HEK293 (cell line): ENCODE data around the gene ZNF311.
"Not testable (repeated sequence)": the region's sequence is repeated elsewhere in the genome, so short reads cannot be mapped to it uniquely, and the experiment has no call there.

Source experiments
- CTCF ChIA-PET: fragments of 350-600 bp; formaldehyde crosslinking; extraction: SDS; loops from one replicate; lab custom pipeline; 2021; ENCODE audit warnings: antibody characterized with exemption; lab: Yijun Ruan, JAX
- POLR2A ChIA-PET: fragments of 300-600 bp; formaldehyde crosslinking; extraction: SDS; loops from one replicate; lab custom pipeline; 2020; ENCODE audit warnings: antibody characterized with exemption, inconsistent platforms; lab: Yijun Ruan, JAX
- H3K27ac ChIP-seq: fragments of 200-500 bp; sonication (Bioruptor generic); 2 replicates; pipeline ENCODE4 v1.5.1; 2014; ENCODE audit warnings: low read depth, low read length, control low read depth, inconsistent platforms; ENCODE audit errors: extremely low read depth
- H3K36me3 ChIP-seq, 2 experiments: fragments of 200-500 bp in 1 of 2; sonication (Bioruptor generic) in 1 of 2; 1 replicate in 1 of 2; 2 replicates in 1 of 2; pipeline ENCODE4 v1.5.1; 2014 to 2017; ENCODE audit warnings: inconsistent platforms in 2 of 2, low read length in 2 of 2; ENCODE audit not compliant: control insufficient read depth in 2 of 2, insufficient read depth in 1 of 2
- H3K4me1 ChIP-seq: fragments of 200-500 bp; sonication (Bioruptor generic); 2 replicates; pipeline ENCODE4 v1.5.1; 2014; ENCODE audit warnings: mild to moderate bottlenecking, low read length, inconsistent platforms; ENCODE audit not compliant: control insufficient read depth, insufficient read depth
- H3K4me3 ChIP-seq: 2 replicates; pipeline ENCODE4 v1.5.1; 2011; ENCODE audit warnings: low read depth, mild to moderate bottlenecking, control low read depth, low read length, moderate library complexity
- H3K9me3 ChIP-seq: fragments of 200-500 bp; sonication (Bioruptor generic); 2 replicates; pipeline ENCODE4 v1.5.1; 2014; ENCODE audit warnings: low read depth, low read length, inconsistent platforms; ENCODE audit not compliant: control insufficient read depth, insufficient read depth
- BCL6B ChIP-seq: fragments of 450-650 bp; formaldehyde crosslinking; IDR thresholded peaks from 2 replicates; pipeline ENCODE4 v1.5.1; 2017; ENCODE audit warnings: missing biosample characterization, missing genetic modification characterization
- GLI4 ChIP-seq: fragments of 450-650 bp; formaldehyde crosslinking; IDR thresholded peaks from 2 replicates; pipeline ENCODE4 v1.5.1; 2016; ENCODE audit warnings: missing biosample characterization, missing genetic modification characterization
- KLF1 ChIP-seq: fragments of 450-650 bp; formaldehyde crosslinking; IDR thresholded peaks from 2 replicates; pipeline ENCODE4 v1.5.1; 2016; ENCODE audit warnings: missing biosample characterization, missing genetic modification characterization
- KLF10 ChIP-seq: fragments of 450-650 bp; IDR thresholded peaks from 2 replicates; pipeline ENCODE4 v1.5.1; 2018; ENCODE audit warnings: missing biosample characterization, mild to moderate bottlenecking, missing genetic modification characterization
- REPIN1 ChIP-seq: fragments of 450-650 bp; formaldehyde crosslinking; IDR thresholded peaks from 2 replicates; pipeline ENCODE4 v1.5.1; 2017; ENCODE audit warnings: missing biosample characterization, missing genetic modification characterization, low read depth
- TCF7L2 ChIP-seq: IDR thresholded peaks from 2 replicates; pipeline ENCODE4 v1.6.1; 2011; ENCODE audit warnings: low read depth, mild to moderate bottlenecking, inconsistent platforms, low read length, moderate library complexity, borderline replicate concordance
- ZNF121 ChIP-seq: fragments of 450-650 bp; formaldehyde crosslinking; IDR thresholded peaks from 2 replicates; pipeline ENCODE4 v1.5.1; 2016; ENCODE audit warnings: missing biosample characterization, missing genetic modification characterization
- ZNF174 ChIP-seq: fragments of 450-650 bp; formaldehyde crosslinking; IDR thresholded peaks from 2 replicates; pipeline ENCODE4 v1.5.0; 2017; ENCODE audit warnings: missing biosample characterization, mild to moderate bottlenecking, missing genetic modification characterization
- ZNF449 ChIP-seq: fragments of 450-650 bp; formaldehyde crosslinking; IDR thresholded peaks from 2 replicates; pipeline ENCODE4 v1.5.1; 2017; ENCODE audit warnings: missing biosample characterization, mild to moderate bottlenecking, missing genetic modification characterization, moderate library complexity
- ZNF530 ChIP-seq: fragments of 450-650 bp; formaldehyde crosslinking; IDR thresholded peaks from 2 replicates; pipeline ENCODE4 v1.5.1; 2016; ENCODE audit warnings: low read depth, missing biosample characterization, missing genetic modification characterization
- ZNF600 ChIP-seq: fragments of 450-650 bp; formaldehyde crosslinking; IDR thresholded peaks from 2 replicates; pipeline ENCODE4 v1.5.1; 2016; ENCODE audit warnings: missing biosample characterization, missing genetic modification characterization
- ZNF629 ChIP-seq: fragments of 450-650 bp; formaldehyde crosslinking; IDR thresholded peaks from 2 replicates; pipeline ENCODE4 v1.5.1; 2017; ENCODE audit warnings: missing biosample characterization, missing genetic modification characterization
- TF ChIP-seq, protein P1 (sequence below): fragments of 450-650 bp; formaldehyde crosslinking; IDR thresholded peaks from 2 replicates; pipeline ENCODE4 v1.5.1; 2016; ENCODE audit warnings: missing biosample characterization, missing genetic modification characterization

ZNF311 gene

DNA sequence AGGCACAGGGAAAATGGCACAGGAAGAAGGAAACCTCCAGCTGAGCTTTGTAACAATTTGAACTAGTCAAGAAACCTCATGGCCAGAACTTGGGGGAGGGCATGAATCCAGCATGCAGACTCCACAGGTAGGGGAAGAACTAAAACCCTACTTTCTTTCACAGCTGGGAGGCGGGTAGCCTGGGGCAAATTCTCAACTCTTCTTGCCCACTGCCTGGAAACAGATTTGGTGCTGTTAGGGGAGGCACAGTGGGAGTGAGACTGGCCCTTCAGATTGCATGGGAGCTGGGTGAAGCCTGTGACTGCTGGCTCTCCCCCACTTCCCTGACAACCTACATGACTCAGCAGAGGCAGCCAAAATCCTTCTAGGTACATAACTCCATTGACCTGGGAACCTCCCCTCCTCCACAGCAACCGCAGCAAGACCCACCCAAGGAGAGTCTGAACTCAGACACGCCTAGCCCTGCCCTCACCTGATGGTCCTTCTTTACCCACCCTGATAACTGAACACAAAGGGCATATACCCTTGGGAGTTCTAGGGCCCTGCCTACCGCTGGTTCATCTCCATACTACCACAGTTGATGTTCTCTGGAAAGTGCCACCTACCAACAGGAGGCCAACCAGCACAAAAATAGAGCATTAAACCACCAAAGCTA lies 44.1 kb downstream of the ZNF311 start (continued):
- TF ChIP-seq, protein P1, sequence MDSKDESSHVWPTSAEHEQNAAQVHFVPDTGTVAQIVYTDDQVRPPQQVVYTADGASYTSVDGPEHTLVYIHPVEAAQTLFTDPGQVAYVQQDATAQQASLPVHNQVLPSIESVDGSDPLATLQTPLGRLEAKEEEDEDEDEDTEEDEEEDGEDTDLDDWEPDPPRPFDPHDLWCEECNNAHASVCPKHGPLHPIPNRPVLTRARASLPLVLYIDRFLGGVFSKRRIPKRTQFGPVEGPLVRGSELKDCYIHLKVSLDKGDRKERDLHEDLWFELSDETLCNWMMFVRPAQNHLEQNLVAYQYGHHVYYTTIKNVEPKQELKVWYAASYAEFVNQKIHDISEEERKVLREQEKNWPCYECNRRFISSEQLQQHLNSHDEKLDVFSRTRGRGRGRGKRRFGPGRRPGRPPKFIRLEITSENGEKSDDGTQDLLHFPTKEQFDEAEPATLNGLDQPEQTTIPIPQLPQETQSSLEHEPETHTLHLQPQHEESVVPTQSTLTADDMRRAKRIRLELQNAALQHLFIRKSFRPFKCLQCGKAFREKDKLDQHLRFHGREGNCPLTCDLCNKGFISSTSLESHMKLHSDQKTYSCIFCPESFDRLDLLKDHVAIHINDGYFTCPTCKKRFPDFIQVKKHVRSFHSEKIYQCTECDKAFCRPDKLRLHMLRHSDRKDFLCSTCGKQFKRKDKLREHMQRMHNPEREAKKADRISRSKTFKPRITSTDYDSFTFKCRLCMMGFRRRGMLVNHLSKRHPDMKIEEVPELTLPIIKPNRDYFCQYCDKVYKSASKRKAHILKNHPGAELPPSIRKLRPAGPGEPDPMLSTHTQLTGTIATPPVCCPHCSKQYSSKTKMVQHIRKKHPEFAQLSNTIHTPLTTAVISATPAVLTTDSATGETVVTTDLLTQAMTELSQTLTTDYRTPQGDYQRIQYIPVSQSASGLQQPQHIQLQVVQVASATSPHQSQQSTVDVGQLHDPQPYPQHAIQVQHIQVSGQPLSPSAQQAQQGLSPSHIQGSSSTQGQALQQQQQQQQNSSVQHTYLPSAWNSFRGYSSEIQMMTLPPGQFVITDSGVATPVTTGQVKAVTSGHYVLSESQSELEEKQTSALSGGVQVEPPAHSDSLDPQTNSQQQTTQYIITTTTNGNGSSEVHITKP (tag by site-specific recombination): no peak
- TF ChIP-seq ZNF174 (tag by site-specific recombination): no peak
- TF ChIP-seq BCL6B (tag by site-specific recombination): no peak
- TF ChIP-seq ZNF629 (tag by site-specific recombination): no peak
- no peak for TF ChIP-seq ZNF121 (tag by site-specific recombination)
- TF ChIP-seq KLF10 (tag by site-specific recombination): no peak
- TF ChIP-seq ZNF449: no peak
- TF ChIP-seq ZNF530: no peak
- peak; percentile 55; the same call in 1 of the 2 replicates for TF ChIP-seq KLF1 (tag by site-specific recombination)
- TF ChIP-seq REPIN1 (tag by site-specific recombination): no peak
- TF ChIP-seq TCF7L2: no peak
- TF ChIP-seq GLI4 (tag by site-specific recombination): no peak
- TF ChIP-seq ZNF600 (tag by site-specific recombination): no peak

GRCh38 chr6:28958561-28959243 lies 46.4 kb downstream of the ZNF311 start:
- H3K9me3 ChIP-seq, POLR2A ChIA-PET, H3K36me3 ChIP-seq, H3K4me3 ChIP-seq, H3K4me1 ChIP-seq, H3K27ac ChIP-seq: not testable (repeated sequence)
- CTCF ChIA-PET: interaction anchor here (0.6 kb wide), 2 partner anchors 530 to 1006 kb away, joined by 4 read pairs; no protein-coding TSS in a partner anchor

DNA sequence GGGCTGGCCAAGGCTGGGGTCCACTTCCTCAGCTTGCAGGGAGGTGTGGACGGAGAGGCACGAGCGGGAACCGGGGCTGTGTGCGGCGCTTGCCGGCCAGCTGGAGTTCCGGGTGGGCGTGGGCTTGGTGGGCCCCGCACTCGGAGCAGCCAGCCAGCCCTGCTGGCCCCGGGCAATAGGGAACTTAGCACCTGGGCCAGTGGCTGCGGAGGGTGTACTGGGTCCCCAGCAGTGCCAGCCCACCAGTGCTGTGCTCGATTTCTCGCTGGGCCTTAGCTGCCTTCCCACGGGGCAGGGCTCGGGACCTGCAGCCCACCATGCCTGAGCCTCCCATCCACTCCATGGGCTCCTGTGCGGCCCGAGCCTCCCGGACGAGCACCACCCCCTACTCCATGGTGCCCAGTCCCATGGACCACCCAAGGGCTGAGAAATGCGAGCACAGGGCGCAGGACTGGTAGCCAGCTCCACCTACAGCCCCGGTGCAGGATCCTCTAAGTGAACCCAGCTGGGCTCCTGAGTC lies 47.3 kb downstream of the ZNF311 start:
- H3K4me1 ChIP-seq, H3K9me3 ChIP-seq, POLR2A ChIA-PET, H3K4me3 ChIP-seq, H3K36me3 ChIP-seq, H3K27ac ChIP-seq: not testable (repeated sequence)
- CTCF ChIA-PET: interaction anchor here (0.6 kb wide), 1 partner anchor 449 kb away, joined by 3 read pairs; no protein-coding TSS in a partner anchor
